Measurements from ENCODE around the gene RPTOR.

- TF ChIP-seq CTCF (conservative IDR thresholded peaks at IDR 0.05; ENCODE audit: low read depth, low read length) (no peak), EZH2 (IDR thresholded peaks at IDR 0.05; ENCODE audit: low read length, unreplicated experiment) (no peak), EZH2phosphoT487 (IDR thresholded peaks at IDR 0.05; ENCODE audit: borderline replicate concordance, low read length) (no peak)
Measured at GRCh38 chr17:80869481-80870145, 325.0 kb downstream of the RPTOR start.
